NAMALWA (cell line): ENCODE results near the gene UBE2I.

ENCODE experiments used
- DNase-seq: peaks from one replicate; pipeline ENCODE4 v3.0.0-alpha.2; 2015; ENCODE audit warnings: low spot score

UBE2I gene

DNA sequence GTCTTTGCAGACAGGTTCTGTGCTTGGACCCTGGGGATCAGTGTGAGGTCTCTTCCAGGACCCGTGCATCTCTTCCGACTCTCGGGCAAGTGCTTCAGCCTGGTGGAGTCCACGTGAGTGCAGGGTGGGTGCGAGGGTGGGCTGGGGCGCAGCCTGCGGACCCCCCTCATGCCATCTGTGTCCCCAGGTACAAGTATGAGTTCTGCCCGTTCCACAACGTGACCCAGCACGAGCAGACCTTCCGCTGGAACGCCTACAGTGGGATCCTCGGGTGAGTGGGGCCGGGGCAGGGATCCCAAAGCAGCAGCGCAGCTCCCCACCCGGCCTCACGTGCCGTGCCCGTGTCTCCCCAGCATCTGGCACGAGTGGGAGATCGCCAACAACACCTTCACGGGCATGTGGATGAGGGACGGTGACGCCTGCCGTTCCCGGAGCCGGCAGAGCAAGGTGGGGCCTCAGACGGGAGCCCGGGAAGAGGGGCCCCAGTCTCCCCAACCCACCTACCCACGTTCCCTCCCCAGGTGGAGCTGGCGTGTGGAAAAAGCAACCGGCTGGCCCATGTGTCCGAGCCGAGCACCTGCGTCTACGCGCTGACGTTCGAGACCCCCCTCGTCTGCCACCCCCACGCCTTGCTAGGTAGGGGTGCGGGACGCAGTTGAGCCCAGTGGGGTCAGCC is 52.4 kb downstream of the UBE2I start:
- no peak for DNase-seq

- DNase-seq = no peak
These were observed 53.4 kb downstream of the UBE2I start for GRCh38 chr16:1362807-1363206.

DNA sequence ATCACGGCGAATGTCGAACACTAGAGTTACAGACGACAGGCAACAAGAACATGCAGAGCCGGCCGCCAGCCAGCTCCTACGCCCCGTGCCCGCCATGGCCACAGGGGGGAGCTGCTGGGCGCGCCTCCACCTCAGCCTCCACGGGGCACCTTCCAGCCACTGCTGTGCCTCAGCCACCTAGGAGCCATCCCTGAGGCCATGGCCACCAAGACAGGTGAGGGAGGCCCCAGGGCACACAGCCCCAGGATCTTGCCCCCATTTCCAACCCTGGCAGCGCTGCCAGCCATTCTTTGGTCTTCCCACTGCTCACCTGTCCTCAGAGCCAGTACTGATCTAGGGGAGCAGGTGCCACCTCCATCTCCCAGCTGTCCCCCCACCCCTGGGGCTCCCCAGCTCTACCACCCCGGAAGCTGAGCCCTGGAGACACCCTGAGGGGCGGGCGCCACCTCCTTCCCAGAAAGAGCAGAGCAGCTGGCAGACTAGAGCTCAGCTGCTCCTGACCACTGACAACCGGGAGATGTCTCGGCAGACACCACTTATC is 54.1 kb downstream of the UBE2I start:
- DNase-seq = peak; percentile 79

- DNase-seq = no peak
These were observed 55.1 kb downstream of the UBE2I start for GRCh38 chr16:1364510-1364909.

DNA sequence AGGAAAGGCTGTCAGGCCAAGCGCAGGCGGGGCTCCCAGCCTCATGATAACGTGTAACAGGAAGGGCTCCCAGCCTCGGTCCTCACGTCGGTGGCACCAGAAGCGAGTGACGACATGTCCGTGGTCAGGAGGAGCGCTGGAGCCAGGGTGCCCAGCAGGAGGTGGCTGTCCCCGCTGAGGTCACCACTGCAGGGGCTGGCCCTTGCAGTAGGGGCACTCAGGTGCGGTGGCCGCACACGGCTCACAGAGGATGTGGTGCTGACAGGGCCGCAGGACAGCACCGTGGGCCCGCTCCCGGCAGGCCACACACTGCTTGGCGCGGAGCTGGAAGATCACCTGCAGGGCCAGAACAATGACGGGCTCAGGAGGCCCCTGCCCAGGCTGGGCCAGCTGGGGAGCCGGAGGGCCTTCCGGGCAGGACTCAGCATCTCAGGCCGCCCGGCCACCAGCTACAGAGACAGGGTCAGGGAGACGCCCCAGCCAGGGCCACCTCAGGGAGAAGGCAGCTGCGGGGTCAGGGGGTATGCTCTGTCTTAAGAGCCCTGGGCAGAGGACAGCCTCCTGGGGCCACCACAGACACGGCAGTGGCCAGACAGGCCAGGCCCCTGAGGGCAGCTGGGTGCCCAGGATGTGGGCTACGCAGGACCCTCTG is 56.8 kb downstream of the UBE2I start:
- no peak for DNase-seq

DNA sequence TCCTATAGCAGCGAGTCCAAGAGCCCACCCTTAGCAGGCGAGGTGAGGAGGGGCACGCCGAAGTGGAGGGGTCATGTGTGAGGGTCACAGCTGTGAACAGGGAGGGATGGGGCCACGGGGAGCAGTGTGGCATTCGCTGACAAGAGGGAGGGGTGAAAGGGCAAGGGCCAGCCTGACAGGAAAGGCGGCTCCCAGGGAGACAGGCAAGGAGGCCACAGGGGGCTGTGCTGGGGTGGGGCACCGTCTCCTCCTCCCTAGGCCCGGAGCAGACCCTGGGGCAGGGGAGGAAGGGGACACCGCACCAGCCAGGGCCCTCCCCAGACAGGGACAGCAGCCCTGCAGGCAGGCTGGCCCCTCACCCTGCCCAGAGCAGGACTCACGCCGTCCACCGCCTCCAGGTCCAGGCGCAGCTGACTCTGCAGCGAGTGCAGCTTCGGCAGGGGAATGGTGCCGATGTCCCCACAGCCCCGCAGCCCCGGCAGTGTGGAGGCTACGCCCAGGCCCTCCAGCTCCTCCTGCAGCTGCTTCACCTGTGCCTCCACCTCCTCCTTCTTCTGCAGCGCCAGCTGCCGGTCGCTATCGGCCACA is 57.4 kb downstream of the UBE2I start:
- DNase-seq = no peak

DNA sequence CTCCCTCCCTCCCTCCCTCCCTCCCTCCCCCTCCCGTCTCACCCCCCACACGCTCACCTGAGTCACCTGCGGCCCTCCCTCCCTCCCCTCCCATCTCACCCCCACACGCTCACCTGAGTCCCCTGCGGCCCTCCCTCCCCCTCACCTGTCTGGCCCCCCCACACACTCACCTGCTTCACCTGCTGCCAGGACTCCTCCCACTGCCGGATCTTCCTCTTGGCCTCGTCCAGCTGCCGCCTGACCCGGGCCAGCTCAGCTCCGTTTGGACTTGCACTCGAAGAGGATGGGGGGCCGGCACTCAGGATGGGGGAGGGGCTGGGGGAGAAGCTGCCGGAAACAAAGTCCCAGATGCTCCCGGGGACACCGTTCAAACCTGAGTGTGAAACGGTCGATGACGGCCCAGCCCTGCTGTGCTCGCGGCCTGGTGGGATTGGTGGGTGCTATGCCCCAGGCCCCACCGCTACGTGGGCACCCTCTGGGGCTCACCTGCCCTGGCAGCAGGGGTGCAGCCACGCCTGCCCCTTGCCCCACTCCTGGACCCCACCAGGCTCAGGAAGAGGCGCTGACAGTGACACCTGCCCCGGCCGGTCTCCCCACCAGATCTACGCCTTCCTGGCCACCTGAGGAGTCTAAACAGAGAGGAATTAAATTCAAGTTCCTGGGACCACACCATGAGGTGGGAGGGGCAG is 58.2 kb downstream of the UBE2I start:
- no peak for DNase-seq

DNA sequence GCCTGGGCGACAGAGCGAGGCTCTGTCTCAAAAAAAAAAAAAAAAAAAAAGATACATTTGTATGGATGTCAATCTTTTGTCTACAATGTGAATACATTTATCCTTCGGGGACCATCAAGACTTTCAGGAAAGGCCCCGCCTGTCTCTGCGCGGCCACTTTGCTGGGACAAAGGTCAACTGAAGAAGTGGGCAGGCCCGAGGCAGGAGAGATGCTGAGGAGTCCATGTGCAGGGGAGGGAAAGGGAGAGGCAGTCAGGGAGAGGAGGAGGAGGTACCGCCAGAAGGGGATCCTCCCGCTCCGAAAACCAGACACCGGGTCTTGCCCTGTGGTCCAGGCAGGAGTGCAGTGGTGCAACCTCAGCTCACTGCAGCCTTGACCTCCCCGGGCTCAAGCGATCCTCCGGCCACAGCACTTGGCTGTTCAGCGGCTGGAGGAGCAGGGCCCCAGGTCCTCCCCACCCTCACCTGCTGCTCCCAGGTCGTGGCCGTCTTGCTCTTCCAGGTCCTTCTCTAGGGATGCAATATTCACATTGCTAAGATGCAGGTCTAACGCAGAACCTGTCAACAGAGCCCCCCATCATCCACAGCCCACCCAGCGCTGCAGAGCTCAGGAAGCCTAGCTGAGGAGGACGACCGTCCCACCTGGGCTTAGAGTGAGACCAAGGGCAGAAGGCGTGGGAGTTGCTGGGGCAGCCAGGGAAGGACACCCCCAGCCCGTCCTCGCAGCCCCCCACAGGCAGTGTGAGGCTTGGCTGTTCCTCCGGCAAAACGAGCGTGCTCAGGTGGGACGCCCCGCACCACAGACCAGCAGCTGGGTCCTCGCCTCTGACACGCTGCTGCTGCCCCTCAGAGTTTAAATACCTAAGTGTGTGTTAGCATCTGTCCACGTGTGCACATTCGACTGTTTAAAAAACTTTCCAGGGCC is 61.9 kb downstream of the UBE2I start:
- DNase-seq = no peak

GRCh38 chr16:1372292-1372950 is 63.0 kb downstream of the UBE2I start:
- DNase-seq = no peak

DNA sequence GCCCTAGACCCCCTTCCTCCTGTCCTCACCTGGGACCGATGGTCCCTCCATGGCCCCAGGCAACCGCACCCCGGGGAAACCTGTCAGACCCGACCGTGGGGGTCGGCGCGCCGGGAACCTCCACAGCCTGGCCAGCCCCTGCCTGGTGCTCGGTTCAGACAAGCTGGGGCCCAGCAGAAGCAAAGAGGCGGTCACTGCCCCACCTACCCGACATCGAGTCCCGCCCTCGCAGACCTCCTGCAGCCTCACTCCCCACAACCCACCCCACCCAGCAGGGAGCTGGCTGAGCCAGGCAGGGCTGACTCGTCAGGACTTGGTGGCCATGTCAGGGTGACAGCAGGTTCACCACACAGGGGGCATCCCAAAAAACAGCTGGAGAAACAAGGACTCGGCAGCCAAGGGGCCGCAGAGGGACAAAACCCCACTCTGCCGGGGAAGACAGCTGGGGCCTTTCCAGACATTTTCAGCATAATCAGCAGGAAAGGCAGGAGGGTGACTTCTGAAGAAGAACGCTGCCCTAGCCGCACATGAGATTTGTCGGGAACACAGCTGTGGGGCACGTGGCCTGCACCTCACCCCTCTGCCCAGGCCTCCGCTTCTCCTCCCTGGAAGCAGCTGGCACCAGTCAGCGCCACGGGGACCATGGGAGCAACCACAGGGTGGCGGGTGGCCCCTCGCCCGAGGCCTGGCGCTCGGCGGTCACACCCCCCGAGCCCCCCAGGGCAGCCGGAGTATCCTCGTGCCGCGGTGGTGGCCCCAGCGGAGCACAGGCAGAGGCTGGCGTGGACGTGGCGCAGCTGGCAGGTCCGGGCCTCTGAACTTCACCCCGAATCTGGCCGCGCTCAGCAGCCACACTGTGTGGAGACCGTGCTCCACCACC is 65.2 kb downstream of the UBE2I start:
- no peak for DNase-seq

- DNase-seq = no peak
These were observed 65.8 kb downstream of the UBE2I start for GRCh38 chr16:1375298-1375640.

DNA sequence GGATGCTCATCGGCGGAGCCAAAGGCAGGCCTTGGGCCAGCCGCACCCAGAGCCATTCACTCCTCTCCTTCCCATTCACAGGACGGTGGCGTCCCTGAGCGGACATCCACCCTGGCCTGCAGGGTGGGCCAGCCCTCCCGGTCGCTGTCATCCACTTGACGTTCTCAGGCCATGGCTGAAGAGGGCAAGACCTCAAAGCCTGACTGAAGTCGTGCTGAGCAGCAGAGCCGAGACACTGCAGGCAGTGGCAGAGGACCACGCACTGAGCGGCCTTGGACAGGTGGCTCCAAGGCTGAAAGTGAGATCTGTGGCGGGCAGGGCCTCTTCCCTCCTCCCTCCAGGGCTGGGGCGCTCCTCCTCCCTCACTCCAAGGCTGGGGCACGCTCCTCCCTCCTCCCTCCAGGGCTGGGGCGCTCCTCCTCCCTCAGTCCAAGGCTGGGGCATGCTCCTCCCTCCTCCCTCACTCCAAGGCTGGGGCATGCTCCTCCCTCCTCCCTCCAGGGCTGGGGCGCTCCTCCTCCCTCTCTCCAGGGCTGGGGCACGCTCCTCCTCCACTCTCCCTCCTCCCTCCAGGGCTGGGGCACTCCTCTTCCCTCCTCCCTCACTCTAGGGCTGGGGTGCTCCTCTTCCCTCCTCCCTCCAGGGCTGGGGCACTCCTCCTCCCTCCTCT is 66.4 kb downstream of the UBE2I start:
- no peak for DNase-seq
